ENCODE results near the gene GJC3. TPM values are rescaled to one million over a fixed set of nuclear protein-coding genes. Genes with fewer than 3 reads are reported as not detected.
"Not testable (repeated sequence)": the region's sequence is repeated elsewhere in the genome, so short reads cannot be mapped to it uniquely, and the experiment has no call there.

Gene GJC3
- total RNA-seq, 1 experiment from 2014 or later, result not detected

GRCh38 chr7:99894738-99895137, 34.7 kb downstream of the GJC3 start:
- ATAC-seq (no peak), DNase-seq (ENCODE audit: low read depth, low spot score) (no peak)
- ChIA-PET POLR2A (no interaction called here), CTCF (no interaction called here)
- Histone ChIP-seq H3K4me3 (ENCODE audit: low read depth in 2 of 2, low read length in 2 of 2) (no peak overlapping the region), H3K4me1 (ENCODE audit: control insufficient read depth, insufficient read depth, low read length) (no peaks in the 10 kb centered on the region), H3K9me3 (ENCODE audit: control insufficient read depth, insufficient read depth, low read depth, low read length) (no peaks in the 10 kb centered on the region), H3K27me3 (ENCODE audit: control insufficient read depth, insufficient read depth, low read length) (no peaks in the 10 kb centered on the region), H3K27ac (ENCODE audit: low read length) (no peak overlapping the region), H3K36me3 (ENCODE audit: control insufficient read depth, insufficient read depth, low read length) (no peaks in the 10 kb centered on the region)
- no peak for TF ChIP-seq CTCF (IDR thresholded peaks at IDR 0.05)
- TF ChIP-seq SIN3A (IDR thresholded peaks at IDR 0.05; ENCODE audit: borderline replicate concordance, insufficient read depth, low read depth, low read length), result no peak
- no peak for TF ChIP-seq POLR2AphosphoS5 (IDR thresholded peaks at IDR 0.05; ENCODE audit: low read depth, low read length)
- TF ChIP-seq REST (IDR thresholded peaks at IDR 0.05; ENCODE audit: insufficient read depth in 1 of 2, low read depth in 2 of 2, low read length in 1 of 2), result no peak
- no peak for TF ChIP-seq TCF7L2 (IDR thresholded peaks at IDR 0.05; ENCODE audit: low read depth, low read length)
- in situ Hi-C loops (cut with HindIII; ENCODE audit: low pct_unique_long_range_greater_than_20kb, low sequenced_read_pairs), result no loop called here
- BruUV-seq (replicated peaks), result no TSS peak
- intact Hi-C loops (cut with micrococcal nuclease; ENCODE audit: unreplicated experiment), result no loop called here

- POLR2A ChIA-PET, result interaction anchor here (0.7 kb wide), 1 partner anchor 256 kb away, joined by 6 read pairs; the partner anchor contains the start of gene LAMTOR4
- ATAC-seq (no peak), DNase-seq (ENCODE audit: low read depth, low spot score) (no peak)
- TF ChIP-seq POLR2AphosphoS5 (IDR thresholded peaks at IDR 0.05; ENCODE audit: low read depth, low read length), result no peak
- no peak for TF ChIP-seq SIN3A (IDR thresholded peaks at IDR 0.05; ENCODE audit: borderline replicate concordance, insufficient read depth, low read depth, low read length)
- TF ChIP-seq REST (IDR thresholded peaks at IDR 0.05; ENCODE audit: insufficient read depth in 1 of 2, low read depth in 2 of 2, low read length in 1 of 2), result no peak
- TF ChIP-seq TCF7L2 (IDR thresholded peaks at IDR 0.05; ENCODE audit: low read depth, low read length), result no peak
- no peak for TF ChIP-seq CTCF (IDR thresholded peaks at IDR 0.05)
- Histone ChIP-seq H3K27me3 (ENCODE audit: control insufficient read depth, insufficient read depth, low read length) (no peaks in the 10 kb centered on the region), H3K4me3 (ENCODE audit: low read depth in 2 of 2, low read length in 2 of 2) (no peak overlapping the region), H3K27ac (ENCODE audit: low read length) (no peak overlapping the region), H3K9me3 (ENCODE audit: control insufficient read depth, insufficient read depth, low read depth, low read length) (no peaks in the 10 kb centered on the region), H3K36me3 (ENCODE audit: control insufficient read depth, insufficient read depth, low read length) (no peaks in the 10 kb centered on the region), H3K4me1 (ENCODE audit: control insufficient read depth, insufficient read depth, low read length) (no peaks in the 10 kb centered on the region)
- intact Hi-C loops (cut with micrococcal nuclease; ENCODE audit: unreplicated experiment), result no loop called here
- in situ Hi-C loops (cut with HindIII; ENCODE audit: low pct_unique_long_range_greater_than_20kb, low sequenced_read_pairs), result no loop called here
- BruUV-seq (replicated peaks), result no TSS peak
- CTCF ChIA-PET, result no interaction called here
These were observed 36.1 kb downstream of the GJC3 start for GRCh38 chr7:99893280-99893679.

GRCh38 chr7:99890348-99890747, 39.1 kb downstream of the GJC3 start:
- CTCF ChIA-PET; H3K4me3 ChIP-seq (ENCODE audit: low read depth in 2 of 2, low read length in 2 of 2); ATAC-seq; H3K36me3 ChIP-seq (ENCODE audit: control insufficient read depth, insufficient read depth, low read length); BruUV-seq (replicated peaks); in situ Hi-C loops (cut with HindIII; ENCODE audit: low pct_unique_long_range_greater_than_20kb, low sequenced_read_pairs); POLR2A ChIA-PET; H3K27me3 ChIP-seq (ENCODE audit: control insufficient read depth, insufficient read depth, low read length); H3K27ac ChIP-seq (ENCODE audit: low read length); intact Hi-C loops (cut with micrococcal nuclease; ENCODE audit: unreplicated experiment); H3K4me1 ChIP-seq (ENCODE audit: control insufficient read depth, insufficient read depth, low read length); H3K9me3 ChIP-seq (ENCODE audit: control insufficient read depth, insufficient read depth, low read depth, low read length); DNase-seq (ENCODE audit: low read depth, low spot score): not testable (repeated sequence)

GRCh38 chr7:99888366-99888765, 41.1 kb downstream of the GJC3 start:
- DNase-seq (ENCODE audit: low read depth, low spot score); H3K27ac ChIP-seq (ENCODE audit: low read length); CTCF ChIA-PET; POLR2A ChIA-PET; H3K36me3 ChIP-seq (ENCODE audit: control insufficient read depth, insufficient read depth, low read length); intact Hi-C loops (cut with micrococcal nuclease; ENCODE audit: unreplicated experiment); BruUV-seq (replicated peaks); ATAC-seq; H3K27me3 ChIP-seq (ENCODE audit: control insufficient read depth, insufficient read depth, low read length); H3K4me3 ChIP-seq (ENCODE audit: low read depth in 2 of 2, low read length in 2 of 2); H3K9me3 ChIP-seq (ENCODE audit: control insufficient read depth, insufficient read depth, low read depth, low read length); in situ Hi-C loops (cut with HindIII; ENCODE audit: low pct_unique_long_range_greater_than_20kb, low sequenced_read_pairs); H3K4me1 ChIP-seq (ENCODE audit: control insufficient read depth, insufficient read depth, low read length): not testable (repeated sequence)
